Measurements from ENCODE around the gene SALL2.

The SALL2 gene

DNA sequence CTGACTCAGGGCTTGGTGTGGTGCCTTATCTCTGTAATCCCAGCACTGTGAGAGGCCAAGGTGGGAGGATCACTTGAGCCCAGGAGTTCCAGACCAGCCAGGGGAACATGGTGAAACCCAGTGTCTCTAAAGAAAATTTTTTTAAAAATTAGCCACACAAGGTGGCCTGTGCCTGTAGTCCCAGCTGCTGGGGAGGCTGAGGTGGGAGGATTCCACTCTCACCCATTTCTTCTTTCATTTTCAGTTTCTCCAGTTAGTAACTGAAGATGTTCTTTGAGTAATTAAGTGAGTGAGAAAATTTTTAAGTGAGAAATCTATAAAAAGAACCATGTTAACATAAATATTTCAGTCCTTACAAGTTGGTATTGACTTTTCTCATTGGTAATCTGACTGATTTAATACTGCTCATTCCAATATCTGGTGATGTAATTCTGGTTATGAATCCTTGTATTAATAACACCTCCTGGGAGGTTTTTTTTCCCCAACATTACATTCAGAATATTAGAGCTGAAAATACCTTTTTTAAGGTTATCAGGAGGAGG lies 21.1 kb downstream of the SALL2 start:
- H3K4me3 ChIP-seq (ENCODE audit: control insufficient read depth, low read depth, low read length): no peak overlapping the region
- TF ChIP-seq, protein P1, sequence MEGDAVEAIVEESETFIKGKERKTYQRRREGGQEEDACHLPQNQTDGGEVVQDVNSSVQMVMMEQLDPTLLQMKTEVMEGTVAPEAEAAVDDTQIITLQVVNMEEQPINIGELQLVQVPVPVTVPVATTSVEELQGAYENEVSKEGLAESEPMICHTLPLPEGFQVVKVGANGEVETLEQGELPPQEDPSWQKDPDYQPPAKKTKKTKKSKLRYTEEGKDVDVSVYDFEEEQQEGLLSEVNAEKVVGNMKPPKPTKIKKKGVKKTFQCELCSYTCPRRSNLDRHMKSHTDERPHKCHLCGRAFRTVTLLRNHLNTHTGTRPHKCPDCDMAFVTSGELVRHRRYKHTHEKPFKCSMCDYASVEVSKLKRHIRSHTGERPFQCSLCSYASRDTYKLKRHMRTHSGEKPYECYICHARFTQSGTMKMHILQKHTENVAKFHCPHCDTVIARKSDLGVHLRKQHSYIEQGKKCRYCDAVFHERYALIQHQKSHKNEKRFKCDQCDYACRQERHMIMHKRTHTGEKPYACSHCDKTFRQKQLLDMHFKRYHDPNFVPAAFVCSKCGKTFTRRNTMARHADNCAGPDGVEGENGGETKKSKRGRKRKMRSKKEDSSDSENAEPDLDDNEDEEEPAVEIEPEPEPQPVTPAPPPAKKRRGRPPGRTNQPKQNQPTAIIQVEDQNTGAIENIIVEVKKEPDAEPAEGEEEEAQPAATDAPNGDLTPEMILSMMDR (conservative IDR thresholded peaks at IDR 0.05; ENCODE audit: control insufficient read depth, insufficient read depth, low read depth, low read length): no peak
- no peak for DNase-seq (ENCODE audit: low read depth)

DNA sequence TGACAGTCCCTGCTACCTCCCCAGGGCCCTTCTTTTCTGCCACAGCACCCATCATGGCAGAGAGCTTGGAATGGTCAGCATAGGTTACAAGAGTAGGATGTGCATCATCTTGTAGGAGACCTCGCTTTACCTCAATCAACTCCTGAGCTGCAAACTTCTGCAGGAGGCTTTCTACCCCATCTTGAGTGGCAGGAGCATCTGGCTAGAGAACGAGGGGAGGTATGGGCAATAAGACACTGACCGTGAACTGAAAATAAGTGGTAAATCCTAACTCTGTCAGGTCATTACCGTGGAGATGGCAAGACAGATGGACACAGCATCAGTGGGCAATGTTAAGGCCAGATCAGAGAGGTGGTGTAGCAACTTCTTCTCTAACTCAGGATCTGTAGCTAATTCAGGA lies 22.8 kb downstream of the SALL2 start:
- TF ChIP-seq, protein P1 (conservative IDR thresholded peaks at IDR 0.05; ENCODE audit: control insufficient read depth, insufficient read depth, low read depth, low read length): no peak
- no peak overlapping the region for H3K4me3 ChIP-seq (ENCODE audit: control insufficient read depth, low read depth, low read length)
- DNase-seq (ENCODE audit: low read depth): no peak

DNA sequence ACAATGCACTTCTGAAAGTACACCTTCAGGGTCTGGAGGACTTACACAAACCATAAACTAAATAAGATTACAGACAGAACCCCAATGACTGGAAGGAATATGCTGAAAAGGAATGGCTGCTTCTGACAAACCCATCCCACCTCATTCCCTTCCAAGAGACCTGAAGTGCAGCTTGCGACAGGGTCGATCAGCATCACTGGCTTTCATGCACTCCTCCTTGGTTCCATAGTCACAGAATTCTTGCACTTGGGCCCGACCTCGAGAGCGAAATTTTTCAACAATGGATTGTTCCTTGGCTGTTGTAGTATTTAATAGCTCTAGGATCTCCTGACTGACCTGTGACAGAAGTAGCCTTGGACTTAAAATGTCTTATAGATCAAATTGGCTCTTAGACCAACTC lies 24.6 kb downstream of the SALL2 start:
- TF ChIP-seq, protein P1 (conservative IDR thresholded peaks at IDR 0.05; ENCODE audit: control insufficient read depth, insufficient read depth, low read depth, low read length): no peak
- H3K4me3 ChIP-seq (ENCODE audit: control insufficient read depth, low read depth, low read length): no peak overlapping the region
- no peak for DNase-seq (ENCODE audit: low read depth)

DNA sequence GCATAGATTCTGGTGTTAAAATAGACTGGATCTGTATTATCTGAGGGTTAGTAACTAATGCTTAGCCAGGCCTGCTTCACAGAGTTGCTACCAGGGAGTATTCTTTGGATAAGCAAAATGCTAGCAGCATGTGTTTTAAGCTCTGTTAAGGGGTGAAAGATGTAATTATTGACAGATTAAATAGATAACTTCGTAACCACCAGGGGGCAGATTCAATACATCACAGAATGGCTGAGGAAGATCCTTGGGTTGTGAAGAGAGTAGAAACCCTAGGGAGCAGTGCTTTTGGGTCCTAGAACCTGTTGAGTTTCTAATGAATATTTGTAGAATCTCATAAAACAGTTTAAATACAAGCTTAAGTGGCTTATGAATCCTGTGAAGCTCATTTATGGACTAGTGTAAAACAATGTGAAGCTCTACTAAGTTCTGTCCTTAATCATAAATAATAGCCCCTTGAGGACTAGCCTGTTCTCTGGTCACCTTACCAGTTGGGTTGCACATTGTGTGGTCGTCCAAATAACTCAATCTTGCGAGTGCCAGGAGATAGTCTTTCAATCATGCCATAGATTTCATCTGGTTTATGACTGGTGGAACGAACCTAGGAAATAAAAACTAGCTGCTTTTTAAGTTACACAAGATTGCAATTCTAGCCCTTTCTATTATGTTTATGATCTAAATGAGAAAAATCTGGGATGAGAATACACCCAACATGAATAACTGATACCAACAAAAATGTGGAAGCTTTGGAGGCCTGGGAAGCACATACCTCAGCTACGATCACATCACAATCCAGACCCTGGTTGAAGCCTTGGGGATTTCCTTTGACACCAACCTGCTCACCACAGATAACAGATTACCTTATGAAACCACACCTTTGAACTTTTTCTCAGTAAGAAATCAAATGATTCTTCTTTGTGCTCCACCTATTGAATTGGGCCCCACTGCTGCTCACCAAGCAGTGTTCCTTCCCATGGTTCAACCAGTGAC lies 27.3 kb downstream of the SALL2 start:
- TF ChIP-seq, protein P1 (conservative IDR thresholded peaks at IDR 0.05; ENCODE audit: control insufficient read depth, insufficient read depth, low read depth, low read length): peak; percentile 50
- H3K4me3 ChIP-seq (ENCODE audit: control insufficient read depth, low read depth, low read length): no peak overlapping the region
- DNase-seq (ENCODE audit: low read depth): peak; percentile 60

DNA sequence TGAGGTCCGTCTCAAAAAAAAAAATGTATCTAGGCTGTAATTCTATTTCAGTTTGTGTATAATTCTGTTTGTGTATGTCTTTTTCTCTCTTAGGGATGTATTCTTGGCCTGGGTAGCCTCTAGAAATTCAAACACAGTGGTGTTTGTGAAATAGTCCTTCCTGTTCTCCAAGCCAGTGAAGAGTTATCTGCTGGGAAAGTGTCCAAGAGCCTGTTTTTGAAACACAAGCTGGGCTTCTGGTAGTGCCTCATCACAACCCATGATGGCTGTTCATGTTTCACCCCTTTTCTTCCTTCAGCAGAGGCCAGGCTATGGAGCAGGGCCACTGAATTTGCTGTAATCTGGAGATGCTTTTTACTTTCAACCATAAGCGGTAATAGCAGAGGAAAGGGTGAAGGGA lies 29.7 kb downstream of the SALL2 start:
- TF ChIP-seq, protein P1 (conservative IDR thresholded peaks at IDR 0.05; ENCODE audit: control insufficient read depth, insufficient read depth, low read depth, low read length): no peak
- H3K4me3 ChIP-seq (ENCODE audit: control insufficient read depth, low read depth, low read length): no peak overlapping the region
- peak; percentile 39 for DNase-seq (ENCODE audit: low read depth)

DNA sequence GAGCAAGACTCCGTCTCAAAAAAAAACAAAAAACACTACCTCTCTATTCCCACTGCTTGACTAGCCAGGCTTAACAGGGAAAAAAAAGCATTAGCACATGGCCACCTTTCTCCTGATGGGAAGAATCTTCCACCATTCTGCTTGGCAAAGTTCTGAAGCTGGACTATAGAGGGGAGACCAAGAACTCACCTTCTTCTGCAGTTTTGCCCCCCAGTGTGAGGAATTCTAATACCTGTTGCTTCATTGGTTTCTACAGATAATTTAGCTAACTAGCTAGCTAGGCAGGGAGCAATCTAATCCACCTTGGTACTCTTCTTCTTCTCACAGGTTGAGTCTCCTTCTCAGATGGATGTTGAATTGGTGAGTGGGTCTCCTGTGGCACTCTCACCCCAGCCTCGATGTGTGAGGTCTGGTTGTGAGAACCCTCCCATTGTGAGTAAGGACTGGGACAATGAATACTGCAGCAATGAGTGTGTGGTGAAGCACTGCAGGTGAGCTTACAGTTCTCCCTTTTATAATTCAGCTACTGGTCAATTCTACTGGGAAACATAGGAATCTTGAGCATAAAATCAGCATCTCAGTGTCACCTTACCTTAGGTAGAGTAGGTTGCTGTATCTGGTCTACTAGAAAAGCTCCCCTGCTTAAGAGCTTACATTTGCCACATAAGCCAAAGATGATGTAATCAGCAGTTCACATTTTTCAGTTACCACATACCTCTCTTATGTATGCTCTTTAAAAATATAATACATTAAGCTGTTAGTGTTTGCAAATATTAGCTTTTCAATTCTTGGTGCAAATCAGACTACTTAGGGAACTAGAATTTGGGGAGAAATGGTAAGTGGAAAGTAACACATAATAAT lies 31.0 kb downstream of the SALL2 start:
- peak; percentile 19 for DNase-seq (ENCODE audit: low read depth)
- H3K4me3 ChIP-seq (ENCODE audit: control insufficient read depth, low read depth, low read length): no peak overlapping the region
- TF ChIP-seq, protein P1 (conservative IDR thresholded peaks at IDR 0.05; ENCODE audit: control insufficient read depth, insufficient read depth, low read depth, low read length): no peak
